Measurements from ENCODE around the gene CAPN5.
"Not testable (repeated sequence)": the region's sequence is repeated elsewhere in the genome, so short reads cannot be mapped to it uniquely, and the experiment has no call there.

The CAPN5 gene

GRCh38 chr11:77044356-77044755 lies 22.4 kb upstream of the CAPN5 start:
- no peak for DNase-seq

DNA sequence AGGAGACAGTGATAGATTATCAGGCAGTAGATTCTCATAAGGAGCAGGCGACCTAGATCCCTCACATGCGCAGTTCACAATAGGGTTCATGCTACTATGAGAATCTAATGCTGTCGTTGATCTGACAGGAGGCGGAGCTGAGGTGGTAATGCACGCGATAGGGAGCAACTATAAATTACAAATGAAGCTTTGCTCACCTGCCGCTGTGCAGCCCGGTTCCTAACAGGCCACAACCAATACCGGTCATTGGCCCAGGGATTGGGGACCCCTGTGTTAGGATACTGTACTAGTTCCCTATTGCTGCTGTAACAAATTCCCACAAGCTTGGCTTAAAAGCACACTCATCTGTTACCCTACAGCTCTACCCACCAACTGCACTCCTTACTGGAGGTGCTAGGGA lies 21.9 kb upstream of the CAPN5 start:
- DNase-seq, result no peak

- peak; percentile 9 to 39 for DNase-seq
These were observed 20.7 kb upstream of the CAPN5 start for GRCh38 chr11:77046060-77046501.

- DNase-seq, result peak; percentile 38 to 53
These were observed 19.5 kb upstream of the CAPN5 start for GRCh38 chr11:77047007-77047927.

DNA sequence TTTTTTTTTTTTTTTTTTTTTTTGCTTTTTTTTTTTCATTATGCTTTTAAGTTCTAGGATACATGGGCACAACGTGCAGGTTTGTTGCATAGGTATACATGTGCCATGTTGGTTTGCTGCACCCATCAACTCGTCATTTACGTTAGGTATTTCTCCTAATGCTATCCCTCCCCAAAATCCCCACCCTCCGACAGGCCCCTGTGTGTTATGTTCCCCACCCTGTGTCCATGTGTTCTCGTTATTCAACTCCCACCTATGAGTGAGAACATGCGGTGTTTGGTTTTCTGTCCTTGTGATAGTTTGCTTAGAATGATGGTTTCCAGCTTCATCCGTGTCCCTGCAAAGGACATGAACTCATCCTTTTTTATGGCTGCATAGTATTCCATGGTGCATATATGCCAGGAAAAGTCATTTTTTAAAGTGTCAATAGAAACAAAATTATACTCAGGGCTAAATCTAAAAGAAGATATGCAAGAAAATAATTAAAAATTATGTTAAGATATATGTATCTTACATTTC lies 18.8 kb upstream of the CAPN5 start:
- not testable (repeated sequence) for DNase-seq

GRCh38 chr11:77049026-77049425 lies 17.7 kb upstream of the CAPN5 start:
- no peak for DNase-seq

DNA sequence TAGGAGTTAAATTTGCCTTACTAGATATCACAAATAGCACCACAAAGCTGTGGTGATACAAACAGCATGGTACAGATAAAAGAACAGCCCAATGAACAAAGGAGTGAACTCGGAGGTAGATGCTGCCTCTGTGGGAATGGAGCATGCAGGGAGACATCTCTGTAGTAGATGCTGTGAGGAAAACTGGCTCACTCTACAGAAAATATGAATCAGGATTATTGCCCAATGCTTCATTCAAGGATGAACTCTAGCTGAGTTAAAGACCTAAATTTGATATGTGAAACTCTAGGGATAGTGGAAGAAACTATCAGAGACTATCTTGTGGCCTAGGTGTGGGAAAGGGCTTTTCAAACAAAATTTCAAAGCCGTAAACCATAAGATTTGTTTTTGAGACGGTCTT lies 15.3 kb upstream of the CAPN5 start:
- no peak for DNase-seq

GRCh38 chr11:77052518-77052917 lies 14.3 kb upstream of the CAPN5 start:
- no peak for DNase-seq

DNA sequence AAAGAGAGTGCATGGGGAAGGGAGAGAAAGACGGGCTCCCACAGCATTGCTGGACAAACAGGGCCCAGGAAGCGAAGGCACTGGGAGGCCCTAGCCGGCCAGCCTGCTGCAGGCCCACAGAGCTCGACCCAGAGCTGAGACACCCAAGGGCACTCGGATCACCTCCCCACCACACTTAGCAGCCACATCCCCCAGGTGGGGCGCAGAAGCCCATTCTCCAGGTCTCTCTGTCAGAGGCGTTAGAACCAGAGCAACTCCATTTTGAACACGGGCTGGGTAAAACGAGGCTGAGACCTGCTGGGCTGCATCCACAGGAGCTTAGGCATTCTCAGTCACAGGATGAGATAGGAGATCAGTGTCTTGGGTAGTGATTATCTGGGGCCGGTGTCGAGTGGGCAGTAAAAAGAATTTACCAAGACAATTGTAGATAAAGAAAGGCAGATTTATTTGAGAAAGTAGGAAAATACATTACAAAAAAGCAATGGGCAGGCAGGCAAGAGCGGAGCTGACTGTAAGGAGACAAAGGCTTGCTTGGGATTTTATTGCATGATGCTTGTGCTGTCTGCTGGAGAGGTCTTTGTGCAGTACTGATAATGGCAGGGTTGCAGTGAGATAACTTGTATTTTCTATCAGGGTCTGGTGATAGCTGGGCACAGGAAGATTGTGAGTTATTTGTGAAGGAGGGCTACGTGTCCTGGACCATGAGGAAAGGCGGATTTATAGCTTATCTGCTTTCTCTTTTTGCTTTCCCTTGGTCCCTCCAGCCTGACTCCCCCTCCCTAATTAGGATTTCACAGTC lies 13.4 kb upstream of the CAPN5 start:
- DNase-seq, result no peak

DNA sequence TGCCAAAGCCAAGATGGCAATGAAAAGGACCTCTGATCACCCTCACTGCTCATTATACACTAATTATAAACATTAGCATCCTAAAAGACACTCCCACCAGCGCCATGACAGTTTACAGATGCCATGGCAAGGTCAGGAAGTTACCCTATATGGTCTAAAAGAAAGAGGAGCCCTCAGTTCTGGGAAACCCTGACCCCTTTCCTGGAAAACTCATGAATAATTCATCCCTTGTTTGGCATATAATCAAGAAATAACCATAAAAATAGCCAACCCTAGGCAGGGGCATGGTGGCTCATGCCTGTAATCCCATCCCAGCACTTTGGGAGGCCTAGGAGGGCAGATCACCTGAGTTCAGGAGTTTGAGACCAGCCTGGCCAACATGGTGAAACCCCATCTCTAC lies 12.7 kb upstream of the CAPN5 start:
- no peak for DNase-seq

DNA sequence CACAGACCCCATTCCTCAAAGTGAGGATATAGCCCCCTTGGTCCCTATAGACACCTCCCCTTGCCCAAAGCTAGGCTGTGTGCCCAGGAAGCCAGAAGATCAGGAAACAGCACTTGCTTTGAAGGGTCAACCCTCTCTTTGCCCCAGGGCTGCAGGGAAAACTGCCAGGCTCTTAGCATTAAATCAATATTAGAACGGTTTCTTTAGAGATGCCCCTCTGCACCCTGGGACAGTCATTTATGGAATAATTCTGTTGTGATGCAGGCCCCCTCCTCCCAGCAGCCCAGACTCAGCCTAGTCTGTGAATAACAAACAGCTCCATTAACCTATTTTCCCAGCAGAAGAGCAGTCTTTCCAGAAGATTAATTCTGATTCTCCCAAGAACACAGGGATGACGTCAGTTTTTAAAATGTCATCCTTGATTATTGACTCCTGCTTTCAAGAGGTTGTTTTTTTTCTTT lies 11.6 kb upstream of the CAPN5 start:
- no peak for DNase-seq

DNA sequence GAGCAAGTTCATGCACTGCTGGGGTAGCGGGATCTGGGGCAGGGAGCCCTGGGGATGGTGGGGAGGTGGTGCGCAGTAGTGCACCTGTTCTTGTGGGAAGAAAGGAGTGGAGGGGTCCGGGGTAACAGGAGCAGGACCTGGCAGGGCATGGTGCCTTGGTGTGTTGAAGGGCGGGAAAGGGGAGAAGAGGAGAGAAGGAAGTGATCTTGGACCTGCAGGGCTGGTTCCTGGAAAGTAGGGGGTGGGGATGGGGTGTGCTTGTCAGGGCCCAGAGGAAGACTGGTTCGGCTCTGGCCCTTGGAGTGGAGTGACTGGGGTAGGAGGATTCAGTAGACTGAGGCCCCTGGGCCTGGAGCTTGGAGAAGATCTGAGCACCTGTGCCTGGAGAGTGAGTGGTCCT lies 10.9 kb upstream of the CAPN5 start:
- DNase-seq, result no peak

GRCh38 chr11:77056814-77057402 lies 9.9 kb upstream of the CAPN5 start:
- no peak for DNase-seq

- no peak for DNase-seq
These were observed 8.8 kb upstream of the CAPN5 start for GRCh38 chr11:77057938-77058474.

GRCh38 chr11:77058900-77059299 lies 7.9 kb upstream of the CAPN5 start:
- no peak for DNase-seq

DNA sequence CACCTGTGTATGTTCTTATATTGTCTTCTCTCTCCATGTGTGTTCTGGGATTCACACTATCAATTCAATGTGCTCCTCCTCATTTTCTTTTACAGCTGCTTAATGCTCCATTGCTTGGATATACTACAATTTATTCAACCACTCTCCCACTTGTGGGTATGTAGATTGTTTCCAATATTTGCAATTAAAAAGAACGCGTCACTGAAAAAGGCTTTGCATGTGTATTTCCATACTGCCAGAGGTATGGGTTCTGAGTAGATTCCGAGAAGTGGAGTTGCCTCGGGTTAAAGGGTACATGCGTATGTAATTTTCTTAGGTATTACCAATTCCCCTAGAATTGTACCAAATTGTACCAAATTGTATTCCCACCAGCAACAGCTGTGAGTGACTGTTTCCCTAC lies 7.0 kb upstream of the CAPN5 start:
- DNase-seq, result no peak

DNA sequence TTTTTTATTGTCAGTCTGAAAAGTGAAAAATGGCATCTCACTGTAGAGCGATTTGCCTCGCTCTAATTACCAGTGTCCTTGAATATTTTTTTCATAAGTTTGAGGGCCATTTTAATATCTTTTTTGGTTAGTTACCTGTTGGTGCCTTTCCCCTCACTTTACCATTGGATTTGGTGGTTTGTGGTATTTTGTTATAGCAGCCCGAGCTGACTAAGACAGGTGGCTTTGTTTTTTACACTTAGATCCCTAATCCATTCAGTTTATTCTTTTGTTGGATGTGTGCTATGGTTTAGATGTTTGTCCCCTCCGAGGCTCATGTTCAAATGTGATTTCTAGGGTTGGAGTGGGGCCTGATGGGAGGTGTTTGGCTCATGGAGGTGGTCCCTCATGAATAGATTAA lies 6.5 kb upstream of the CAPN5 start:
- no peak for DNase-seq

DNA sequence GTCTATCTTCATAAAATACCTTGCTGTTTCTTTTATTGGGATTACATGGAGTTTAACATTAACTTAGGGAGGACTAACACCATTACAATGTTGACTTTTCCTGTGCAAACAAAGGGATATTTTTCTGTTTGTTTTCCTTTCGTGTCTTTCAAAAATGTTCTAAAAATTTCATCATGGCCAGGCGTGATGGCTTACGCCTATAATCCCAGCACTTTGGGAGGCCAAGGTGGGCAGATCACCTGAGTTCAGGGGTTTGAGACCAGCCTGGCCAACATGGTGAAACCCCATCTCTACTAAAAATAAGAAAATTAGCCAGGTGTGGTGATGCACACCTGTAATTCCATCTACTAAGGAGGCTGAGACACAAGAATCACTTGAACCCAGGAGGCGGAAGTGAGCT lies 5.5 kb upstream of the CAPN5 start:
- DNase-seq, result not testable (repeated sequence)

GRCh38 chr11:77062924-77063323 lies 3.8 kb upstream of the CAPN5 start:
- DNase-seq, result no peak

DNA sequence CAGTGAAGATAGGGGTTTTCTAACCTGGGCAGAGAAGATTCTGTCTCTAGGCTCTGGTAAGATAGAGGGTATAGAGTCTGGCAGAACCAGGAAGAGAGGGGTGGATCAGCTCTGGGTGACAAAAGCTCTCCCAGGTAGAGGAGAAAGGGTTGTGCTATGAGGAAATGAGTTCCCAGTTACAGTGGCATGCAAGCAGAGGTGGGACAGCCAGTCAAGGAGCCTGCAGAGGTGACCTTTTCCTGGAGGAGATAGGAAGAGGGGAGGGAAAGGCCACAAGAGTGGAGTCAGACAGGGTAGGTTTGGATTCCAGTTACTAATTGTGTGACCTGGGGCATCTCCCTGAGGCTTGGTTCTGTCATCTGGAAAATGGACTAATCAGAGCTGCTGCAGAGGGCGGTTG lies 3.4 kb upstream of the CAPN5 start:
- DNase-seq, result no peak

DNA sequence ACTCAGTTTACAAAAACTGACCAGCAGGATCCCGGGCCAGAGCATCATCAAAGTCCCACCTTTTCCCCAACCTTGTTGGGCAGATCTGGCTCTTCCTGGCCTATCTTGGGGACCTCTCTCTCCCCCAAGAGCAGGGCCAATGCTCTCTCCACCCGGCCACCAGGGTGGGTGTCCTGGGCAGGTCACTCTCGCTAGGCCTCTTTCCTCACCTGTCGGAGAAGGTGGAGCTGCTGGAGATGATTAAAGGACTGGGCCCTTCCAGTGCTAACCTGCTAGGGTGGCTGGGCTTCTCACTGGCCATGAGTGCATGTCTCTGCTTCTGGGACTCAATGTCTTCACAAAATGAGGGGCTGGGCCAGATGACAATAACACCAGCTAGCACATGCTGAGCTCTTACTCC lies 2.9 kb upstream of the CAPN5 start:
- no peak for DNase-seq

DNA sequence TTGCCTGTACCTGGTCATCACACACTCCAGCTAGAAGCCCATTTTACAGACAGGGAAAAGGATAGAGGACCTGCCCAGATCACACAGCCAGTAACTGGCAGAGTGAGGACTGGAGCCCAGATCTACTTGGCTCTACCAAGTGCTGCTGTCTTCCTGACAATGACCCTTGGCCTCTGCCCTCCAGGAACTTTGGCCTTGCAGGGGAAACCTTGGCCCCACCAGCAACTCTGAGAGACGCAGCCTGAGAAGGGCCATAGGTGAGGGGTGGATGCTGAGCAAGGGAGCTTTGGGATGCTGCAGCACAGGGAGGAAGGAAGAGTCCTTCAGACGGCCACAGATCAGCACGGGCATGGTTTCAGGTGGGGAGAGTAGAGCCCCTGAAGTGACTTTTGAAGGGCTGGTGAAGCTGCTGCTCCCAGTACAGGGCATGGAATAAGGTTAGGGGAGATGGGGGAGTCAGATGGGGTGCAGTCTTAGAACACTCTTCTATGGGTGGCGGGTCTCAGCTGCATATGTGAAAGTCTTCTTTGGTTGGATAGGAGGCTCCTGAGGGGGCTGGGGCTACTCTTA lies 2.0 kb upstream of the CAPN5 start:
- no peak for DNase-seq

DNA sequence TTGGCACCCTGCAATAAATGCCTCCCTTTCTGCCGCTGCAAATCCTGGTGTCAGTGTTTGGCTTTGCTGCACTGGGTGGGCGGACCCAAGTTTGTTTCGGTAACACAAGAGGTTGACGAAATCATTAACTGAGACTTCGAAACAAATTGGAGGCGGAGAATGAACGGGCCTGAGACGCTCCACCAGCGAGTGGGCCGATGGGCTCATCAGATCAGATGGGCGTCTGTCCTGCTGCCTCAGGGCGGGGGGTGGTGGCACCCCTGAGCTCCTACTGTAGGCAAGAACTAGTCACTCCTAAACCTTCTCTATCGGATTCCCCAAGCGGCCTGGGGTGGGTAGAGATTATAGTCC lies 918 bp upstream of the CAPN5 start:
- no peak for DNase-seq

Data from NCI-H187 (cell line).